Endothelial cell (in vitro differentiated cells): Measurements from ENCODE around the gene LMF1. TPM values are rescaled to one million over a fixed set of nuclear protein-coding genes. Genes with fewer than 3 reads are reported as not detected.
A peak's percentile ranks its signal among the peaks of the same experiment; 100 is the strongest.

Experiments used
- DNase-seq: peaks from one replicate; pipeline ENCODE4 v3.0.0; 2021; ENCODE audit warnings: low spot score
- H3K27ac Mint-ChIP-seq: one replicate; pipeline ENCODE4 v1.8.0; 2021; ENCODE audit warnings: mixed read lengths, inconsistent platforms; ENCODE audit not compliant: unreplicated experiment
- H3K27me3 Mint-ChIP-seq: one replicate; pipeline ENCODE4 v1.8.0; 2021; ENCODE audit warnings: mild to moderate bottlenecking, moderate library complexity, mixed read lengths, inconsistent platforms; ENCODE audit not compliant: unreplicated experiment
- H3K36me3 Mint-ChIP-seq: one replicate; pipeline ENCODE4 v1.8.0; 2021; ENCODE audit warnings: mild to moderate bottlenecking, low read depth, mixed read lengths, inconsistent platforms; ENCODE audit not compliant: unreplicated experiment
- H3K4me1 Mint-ChIP-seq: one replicate; pipeline ENCODE4 v1.8.0; 2021; ENCODE audit warnings: mild to moderate bottlenecking, mixed read lengths, inconsistent platforms; ENCODE audit not compliant: unreplicated experiment
- H3K4me3 Mint-ChIP-seq: one replicate; pipeline ENCODE4 v1.8.0; 2021; ENCODE audit warnings: mild to moderate bottlenecking, mixed read lengths, inconsistent platforms; ENCODE audit not compliant: unreplicated experiment
- H3K9me3 Mint-ChIP-seq: one replicate; pipeline ENCODE4 v1.8.0; 2021; ENCODE audit warnings: mixed read lengths, inconsistent platforms; ENCODE audit not compliant: unreplicated experiment
- CTCF ChIP-seq: fragments of 200-600 bp; sonication (generic); IDR thresholded peaks from one replicate; pipeline ENCODE4 v1.5.0; 2021; ENCODE audit warnings: antibody characterized with exemption; ENCODE audit not compliant: unreplicated experiment
- total RNA-seq: library from RNA; stranded (reverse); fragmentation: NEBNext Ultra II Directional; extraction: Animal tissue kit (Norgen Biotek cat#: 25700); gene quantifications from one replicate; pipeline ENCODE4 v1.2.1, GENCODE V29; 2021; ENCODE audit not compliant: unreplicated experiment

LMF1 gene
- total RNA-seq, 1 donor from 2014 or later, result 21.7 TPM

DNA sequence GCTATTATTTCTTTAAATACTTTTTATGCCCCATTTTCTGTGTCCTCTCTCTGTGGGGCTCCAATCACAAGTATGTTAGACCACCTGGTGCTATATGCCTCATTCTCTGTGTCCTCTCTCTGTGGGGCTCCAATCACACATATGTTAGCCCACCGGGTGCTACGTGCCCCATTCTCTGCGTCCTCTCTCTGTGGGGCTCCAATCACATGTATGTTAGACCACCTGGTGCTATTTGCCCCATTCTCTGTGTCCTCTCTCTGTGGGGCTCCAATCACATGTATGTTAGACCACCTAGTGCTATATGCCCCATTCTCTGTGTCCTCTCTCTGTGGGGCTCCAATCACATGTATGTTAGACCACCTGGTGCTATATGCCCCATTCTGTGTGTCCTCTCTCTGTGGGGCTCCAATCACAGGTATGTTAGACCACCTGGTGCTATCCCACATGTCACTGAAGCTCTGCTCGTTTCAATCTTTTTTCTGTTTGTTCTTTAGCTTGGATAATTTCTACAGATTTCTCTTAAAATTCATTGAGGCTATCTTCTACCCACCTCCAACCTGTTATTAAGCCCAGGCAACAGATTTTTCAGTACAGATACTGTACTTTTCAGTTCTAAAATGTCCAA, 28.2 kb downstream of the LMF1 start:
- Mint-ChIP-seq H3K27me3 (peaks cover 4% of the 10 kb centered on the region), H3K9me3 (peaks cover 13% of the 10 kb centered on the region), H3K4me1 (no peaks in the 10 kb centered on the region), H3K27ac (no peak overlapping the region), H3K36me3 (peaks cover 61% of the 10 kb centered on the region), H3K4me3 (peak overlapping the region; percentile 1)
- TF ChIP-seq CTCF, result no peak
- DNase-seq, result no peak

DNA sequence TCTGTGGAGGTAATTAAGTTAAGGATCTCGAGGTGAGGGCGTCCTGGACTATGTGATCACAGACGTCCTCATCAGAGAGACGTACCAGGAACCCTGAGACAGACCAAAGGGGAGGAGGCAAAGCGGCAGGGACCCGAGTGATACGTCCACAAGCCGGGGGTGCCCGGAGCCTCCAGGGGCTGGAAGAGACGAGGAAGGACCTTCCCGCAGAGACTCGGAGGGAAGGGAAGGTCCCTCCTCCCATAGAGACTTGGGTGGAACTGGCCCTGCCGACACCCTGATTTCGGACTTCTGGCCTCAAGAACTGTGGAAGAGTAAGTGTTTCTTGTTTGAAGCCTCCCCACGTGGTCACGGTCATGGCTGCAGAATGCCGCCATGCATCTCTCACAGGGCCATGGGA, 30.8 kb downstream of the LMF1 start:
- H3K4me3 Mint-ChIP-seq, result no peak overlapping the region
- peaks cover 4% of the 10 kb centered on the region for H3K27me3 Mint-ChIP-seq
- H3K27ac Mint-ChIP-seq, result no peak overlapping the region
- peaks cover 13% of the 10 kb centered on the region for H3K9me3 Mint-ChIP-seq
- H3K36me3 Mint-ChIP-seq, result peaks cover 49% of the 10 kb centered on the region
- H3K4me1 Mint-ChIP-seq, result no peaks in the 10 kb centered on the region
- TF ChIP-seq CTCF, result no peak
- DNase-seq, result no peak

GRCh38 chr16:939311-939710, 31.5 kb downstream of the LMF1 start:
- H3K27me3 Mint-ChIP-seq, result peaks cover 4% of the 10 kb centered on the region
- no peak overlapping the region for H3K4me3 Mint-ChIP-seq
- H3K36me3 Mint-ChIP-seq, result peaks cover 44% of the 10 kb centered on the region
- H3K9me3 Mint-ChIP-seq, result peaks cover 13% of the 10 kb centered on the region
- no peak for DNase-seq
- H3K4me1 Mint-ChIP-seq, result no peaks in the 10 kb centered on the region
- H3K27ac Mint-ChIP-seq, result no peak overlapping the region
- TF ChIP-seq CTCF, result no peak

DNA sequence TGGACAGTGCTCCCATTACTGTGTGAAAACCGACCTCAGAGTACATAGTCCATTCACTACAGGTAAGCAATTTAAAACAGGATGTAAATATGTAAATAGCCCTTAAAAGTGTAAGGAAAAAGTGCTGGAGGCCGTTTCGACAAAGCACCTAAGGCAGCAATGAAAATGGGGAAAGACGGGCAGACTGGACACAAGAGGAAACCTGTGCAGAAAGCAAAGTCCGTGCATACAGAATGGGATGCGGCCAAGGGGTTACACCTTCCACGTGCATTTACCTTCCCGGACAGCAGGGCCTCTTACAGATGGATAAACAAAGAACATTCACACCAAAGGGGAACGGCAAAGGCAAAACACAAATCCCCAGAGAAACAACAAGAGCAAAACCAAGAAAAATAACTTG, 32.0 kb downstream of the LMF1 start:
- Mint-ChIP-seq H3K36me3 (peaks cover 38% of the 10 kb centered on the region), H3K27me3 (peaks cover 4% of the 10 kb centered on the region), H3K27ac (no peak overlapping the region), H3K9me3 (peaks cover 11% of the 10 kb centered on the region), H3K4me3 (no peak overlapping the region), H3K4me1 (no peaks in the 10 kb centered on the region)
- TF ChIP-seq CTCF, result no peak
- DNase-seq, result no peak

DNA sequence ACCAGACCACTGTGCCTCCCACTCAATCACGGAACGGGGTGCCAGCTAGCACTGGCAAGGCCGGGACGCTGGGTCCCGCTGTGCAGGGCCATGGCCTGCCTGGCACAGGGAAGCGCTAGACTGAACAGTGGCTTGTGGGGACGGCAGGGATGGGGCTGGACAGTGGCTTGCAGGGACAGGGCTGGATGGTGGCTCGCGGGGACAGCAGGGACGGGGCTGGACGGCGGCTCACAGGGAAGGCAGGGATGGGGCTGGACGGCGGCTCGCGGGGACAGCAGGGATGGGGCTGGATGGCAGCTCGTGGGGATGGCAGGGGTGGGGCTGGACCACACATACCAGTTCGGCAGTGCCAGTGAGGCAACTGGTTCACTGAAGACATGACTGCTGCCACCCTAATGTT, 32.6 kb downstream of the LMF1 start:
- H3K9me3 Mint-ChIP-seq, result peaks cover 8% of the 10 kb centered on the region
- peaks cover 38% of the 10 kb centered on the region for H3K36me3 Mint-ChIP-seq
- H3K4me1 Mint-ChIP-seq, result no peaks in the 10 kb centered on the region
- H3K27ac Mint-ChIP-seq, result no peak overlapping the region
- peaks cover 4% of the 10 kb centered on the region for H3K27me3 Mint-ChIP-seq
- TF ChIP-seq CTCF, result no peak
- H3K4me3 Mint-ChIP-seq, result no peak overlapping the region
- no peak for DNase-seq
